IPS-15b (cell line): ENCODE measurements around the gene SOX21.

ENCODE experiments used
- H3K27me3 ChIP-seq: one replicate; pipeline ENCODE4 v1.6.1; 2013; ENCODE audit warnings: low read length; ENCODE audit not compliant: control insufficient read depth, insufficient read depth
- H3K36me3 ChIP-seq: one replicate; pipeline ENCODE4 v1.6.1; 2013; ENCODE audit warnings: low read length; ENCODE audit not compliant: control insufficient read depth, insufficient read depth
- H3K4me1 ChIP-seq: one replicate; pipeline ENCODE4 v1.6.1; 2013; ENCODE audit warnings: mild to moderate bottlenecking, low read length; ENCODE audit not compliant: control insufficient read depth, insufficient read depth
- H3K4me3 ChIP-seq: one replicate; pipeline ENCODE4 v1.5.1; 2013; ENCODE audit warnings: low read depth, low read length
- H3K9ac ChIP-seq: one replicate; pipeline ENCODE4 v1.6.1; 2013; ENCODE audit warnings: low read depth, mild to moderate bottlenecking, low read length
- H3K9me3 ChIP-seq: one replicate; pipeline ENCODE4 v1.6.1; 2013; ENCODE audit warnings: mild to moderate bottlenecking, low read length; ENCODE audit not compliant: control insufficient read depth, insufficient read depth

The SOX21 gene

DNA sequence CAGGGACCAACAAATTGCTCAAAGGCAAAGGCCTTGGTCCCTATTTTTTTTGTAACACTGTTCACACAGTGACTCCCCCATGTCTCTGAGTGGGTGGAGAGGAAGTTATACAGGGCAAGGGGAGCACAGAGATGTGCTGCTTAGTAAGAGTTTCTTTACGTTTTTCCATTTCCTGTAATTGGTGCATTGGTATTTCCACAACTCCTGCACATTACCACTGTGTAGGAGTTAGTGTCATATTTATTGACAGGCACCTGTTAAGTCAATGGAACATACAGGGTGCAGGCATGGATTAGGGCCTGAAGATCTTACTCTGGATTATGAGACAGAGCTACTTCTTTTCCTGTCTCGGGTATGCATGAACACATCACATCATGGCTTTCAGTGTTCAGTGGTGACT is 45.2 kb downstream of the SOX21 start:
- peaks cover 5% of the 10 kb centered on the region for H3K27me3 ChIP-seq

DNA sequence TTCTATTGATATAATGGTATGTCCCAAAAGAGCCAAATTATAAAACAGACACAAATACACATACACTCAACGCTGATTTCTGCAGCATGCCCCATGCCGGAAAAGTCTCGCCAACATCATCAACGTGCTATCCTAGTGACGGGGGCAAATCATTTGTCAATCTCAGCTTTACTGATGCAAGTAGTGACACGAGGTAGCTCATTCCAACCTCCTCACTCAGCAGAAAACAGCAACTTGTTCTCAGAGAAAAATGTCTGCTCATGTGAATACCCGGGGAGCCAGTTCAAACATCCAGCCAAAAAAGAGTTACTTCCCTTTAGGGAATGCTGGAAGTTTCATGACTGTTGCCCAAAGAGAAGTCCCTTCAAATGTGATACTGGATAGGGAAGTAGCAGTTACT is 46.3 kb downstream of the SOX21 start:
- H3K9ac ChIP-seq: no peak overlapping the region
- no peak overlapping the region for H3K4me3 ChIP-seq
- H3K9me3 ChIP-seq: no peaks in the 10 kb centered on the region
- no peaks in the 10 kb centered on the region for H3K36me3 ChIP-seq
- H3K4me1 ChIP-seq: peaks cover 5% of the 10 kb centered on the region
- peaks cover 5% of the 10 kb centered on the region for H3K27me3 ChIP-seq

More for the DNA sequence above, 45.2 kb downstream of the SOX21 start:
- Histone ChIP-seq H3K9me3 (no peaks in the 10 kb centered on the region), H3K4me1 (peaks cover 5% of the 10 kb centered on the region), H3K4me3 (no peak overlapping the region), H3K9ac (no peak overlapping the region), H3K36me3 (no peaks in the 10 kb centered on the region)

DNA sequence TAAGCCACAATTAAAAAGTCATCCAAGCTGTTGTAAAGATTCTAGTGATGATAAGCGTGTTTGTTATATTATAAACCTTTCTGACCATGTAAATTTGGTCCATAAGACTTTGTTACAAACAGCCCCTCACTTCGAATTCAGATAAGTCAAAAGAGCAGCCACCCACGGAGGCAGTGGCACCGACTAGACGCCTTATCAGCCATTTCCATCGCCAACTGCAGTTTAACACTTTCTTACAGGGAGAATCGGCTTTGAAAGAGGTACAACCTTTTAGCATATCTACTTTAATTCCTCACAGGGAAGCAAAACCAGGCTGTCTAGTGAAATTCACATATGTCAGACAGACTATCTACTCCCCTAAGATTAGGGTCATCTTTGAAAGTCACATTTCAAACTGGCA is 47.5 kb downstream of the SOX21 start:
- H3K4me1 ChIP-seq: peaks cover 15% of the 10 kb centered on the region
- peaks cover 5% of the 10 kb centered on the region for H3K27me3 ChIP-seq
- H3K9ac ChIP-seq: no peak overlapping the region
- no peak overlapping the region for H3K4me3 ChIP-seq
- no peaks in the 10 kb centered on the region for H3K9me3 ChIP-seq
- no peaks in the 10 kb centered on the region for H3K36me3 ChIP-seq

DNA sequence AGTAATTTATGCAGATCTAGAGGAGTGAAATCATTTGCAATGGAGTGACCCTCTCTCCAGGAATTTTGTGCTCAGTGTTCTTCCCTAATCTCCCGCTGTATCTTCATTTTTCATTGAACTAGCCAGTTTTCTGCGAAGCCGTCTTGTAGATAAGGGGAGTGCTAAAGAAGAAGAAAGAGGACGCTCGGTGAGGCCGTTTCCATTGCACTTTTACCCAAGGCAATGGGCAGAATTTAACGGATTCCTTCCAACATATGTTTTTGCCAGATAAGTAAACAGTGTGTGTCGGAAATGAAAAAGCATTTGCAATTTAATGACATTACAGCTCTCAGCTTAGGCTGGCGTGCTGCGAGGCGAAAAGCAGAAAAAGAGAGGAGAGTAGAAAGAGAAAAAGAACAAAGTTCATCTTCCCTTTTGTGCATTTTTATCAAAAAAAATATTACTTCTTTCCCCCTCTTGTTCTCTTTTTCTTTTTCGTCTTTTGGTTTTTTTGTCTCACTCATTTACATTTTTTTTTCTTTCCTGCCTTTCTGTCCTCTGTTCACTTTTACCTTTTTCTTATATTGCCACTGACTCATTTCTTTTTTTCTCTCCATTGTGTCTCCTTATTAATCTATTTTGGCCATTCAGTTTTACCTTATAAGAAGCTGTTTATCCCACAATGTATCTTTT is 49.9 kb downstream of the SOX21 start:
- H3K4me3 ChIP-seq: no peak overlapping the region
- H3K27me3 ChIP-seq: peaks cover 5% of the 10 kb centered on the region
- H3K9me3 ChIP-seq: no peaks in the 10 kb centered on the region
- no peaks in the 10 kb centered on the region for H3K36me3 ChIP-seq
- no peak overlapping the region for H3K9ac ChIP-seq
- H3K4me1 ChIP-seq: peaks cover 15% of the 10 kb centered on the region

DNA sequence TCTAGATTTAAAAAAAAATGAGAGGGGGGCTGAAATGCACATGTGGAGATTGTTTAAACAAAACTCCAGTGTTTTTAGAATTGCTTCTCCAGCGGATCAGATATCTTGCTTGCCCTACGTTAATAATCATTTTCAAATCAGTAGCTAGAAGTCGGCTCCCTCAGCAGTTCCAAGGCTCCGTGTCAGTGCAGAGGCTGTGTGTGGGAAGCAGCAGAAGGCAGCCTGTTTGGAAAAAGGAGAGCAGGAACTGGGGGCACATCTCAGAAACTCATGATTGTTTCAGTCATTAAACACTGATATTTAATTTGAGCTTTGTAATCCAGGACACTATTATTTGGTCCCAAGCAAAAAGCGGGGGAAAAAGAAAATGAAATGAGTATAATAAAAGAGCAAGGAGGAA is 50.9 kb downstream of the SOX21 start:
- no peaks in the 10 kb centered on the region for H3K9me3 ChIP-seq
- peaks cover 5% of the 10 kb centered on the region for H3K27me3 ChIP-seq
- H3K4me3 ChIP-seq: no peak overlapping the region
- H3K4me1 ChIP-seq: peaks cover 20% of the 10 kb centered on the region
- no peaks in the 10 kb centered on the region for H3K36me3 ChIP-seq
- H3K9ac ChIP-seq: no peak overlapping the region

DNA sequence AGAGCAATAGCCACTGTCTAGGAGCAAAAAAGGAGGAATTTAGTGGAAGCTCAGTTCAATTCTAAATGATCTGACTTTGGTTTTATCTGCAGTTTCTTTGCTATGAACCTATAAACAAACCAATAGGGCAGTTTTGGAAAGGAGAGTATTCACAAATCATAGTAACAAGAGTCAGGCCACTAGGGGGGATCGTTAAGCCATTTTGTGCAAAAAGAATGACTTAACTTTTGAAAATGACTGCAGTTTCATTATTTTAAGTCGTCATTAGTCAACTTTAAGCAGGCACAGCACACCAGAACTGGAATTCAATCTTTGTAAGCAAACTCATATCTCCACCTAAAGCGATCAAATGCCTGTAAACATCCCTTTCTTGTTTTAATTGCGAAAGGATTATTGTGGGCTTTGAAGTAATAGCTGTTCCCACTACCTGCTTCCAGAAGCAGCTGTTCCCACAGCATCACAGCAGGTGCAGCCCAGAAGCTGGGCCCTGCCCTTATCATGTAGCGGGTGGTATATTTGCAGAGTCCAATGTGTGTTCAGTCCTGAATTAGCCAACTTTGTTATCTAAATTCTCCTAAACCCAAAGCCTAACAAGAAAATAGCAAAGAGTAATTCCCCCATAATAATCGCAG is 51.5 kb downstream of the SOX21 start:
- Histone ChIP-seq H3K4me1 (peaks cover 20% of the 10 kb centered on the region), H3K27me3 (peaks cover 5% of the 10 kb centered on the region), H3K36me3 (no peaks in the 10 kb centered on the region), H3K4me3 (no peak overlapping the region), H3K9ac (no peak overlapping the region), H3K9me3 (peaks cover 3% of the 10 kb centered on the region)
